Peyer's patch (tissue), 4 donors: ENCODE results near the gene MYO5C. TPM values are rescaled to one million over a fixed set of nuclear protein-coding genes. Genes with fewer than 3 reads are reported as not detected.
A peak's percentile ranks its signal among the peaks of the same experiment; 100 is the strongest.

Source experiments
- DNase-seq, 3 donors: peaks; one replicate each; pipeline ENCODE4 v3.0.0-alpha.2; 2017 to 2019
- H3K27ac ChIP-seq, 4 donors: fragments of 200-600 bp; sonication (generic); one replicate each; pipeline ENCODE4 v1.5.1; 2016 to 2019
- H3K27me3 ChIP-seq, 2 donors: fragments of 200-600 bp; sonication (generic); one replicate each; pipeline ENCODE4 v1.5.1; 2019
- H3K36me3 ChIP-seq, 3 donors: fragments of 200-600 bp; sonication (generic); one replicate each; pipeline ENCODE4 v1.5.1; 2016 to 2019
- H3K4me1 ChIP-seq, 4 donors: fragments of 200-600 bp; sonication (generic); one replicate each; pipeline ENCODE4 v1.5.1; 2016 to 2019
- H3K4me3 ChIP-seq, 4 donors: fragments of 200-600 bp; sonication (generic); 1 replicate in 3 of 4; 2 replicates in 1 of 4; pipeline ENCODE4 v1.5.1; 2016 to 2019; ENCODE audit warnings: mild to moderate bottlenecking in 1 of 4
- H3K9me3 ChIP-seq, 4 donors: fragments of 200-600 bp; sonication (generic); one replicate each; pipeline ENCODE4 v1.5.1; 2016 to 2019; ENCODE audit warnings: mild to moderate bottlenecking in 1 of 4
- CTCF ChIP-seq, 6 experiments: fragments of 450-650 bp in 4 of 6; fragments of 200-600 bp in 2 of 6; sonication (generic) in 1 of 6; IDR thresholded peaks; one replicate each; pipeline ENCODE4 v1.5.1; 2017 to 2019; ENCODE audit warnings: antibody characterized with exemption in 6 of 6, mild to moderate bottlenecking in 3 of 6, moderate library complexity in 1 of 6
- POLR2A ChIP-seq, 2 donors: fragments of 450-650 bp; IDR thresholded peaks; one replicate each; pipeline ENCODE4 v1.5.1; 2017; ENCODE audit warnings: antibody characterized with exemption in 2 of 2, mild to moderate bottlenecking in 2 of 2, moderate library complexity in 2 of 2
- total RNA-seq, 4 donors: library from RNA; depleted of rRNA; stranded (reverse); fragments of >200 nt; gene quantifications; one replicate each; pipeline ENCODE4 v1.1.0, GENCODE V29; 2016

The MYO5C gene
- total RNA-seq, 4 donors from 2014 or later: 29.1 to 60.2 (median 45.4) TPM

GRCh38 chr15:52277575-52277974 is 18.0 kb downstream of the MYO5C start:
- Histone ChIP-seq H3K9me3 (no peaks in the 10 kb centered on the region), H3K4me3 (no peak overlapping the region), H3K36me3 (peaks cover 0 to 18% (median 0%) of the 10 kb centered on the region in 3 donors), H3K4me1 (no peaks in the 10 kb centered on the region), H3K27me3 (no peaks in the 10 kb centered on the region), H3K27ac (no peak overlapping the region)
- no peak for DNase-seq
- TF ChIP-seq CTCF (IDR thresholded peaks at IDR 0.05): no peak
- TF ChIP-seq POLR2A (IDR thresholded peaks at IDR 0.05): no peak

- Histone ChIP-seq H3K27ac (no peak overlapping the region), H3K9me3 (no peaks in the 10 kb centered on the region), H3K36me3 (peaks cover 0 to 18% (median 0%) of the 10 kb centered on the region in 3 donors), H3K27me3 (no peaks in the 10 kb centered on the region), H3K4me1 (no peaks in the 10 kb centered on the region), H3K4me3 (no peak overlapping the region)
- TF ChIP-seq POLR2A (IDR thresholded peaks at IDR 0.05) (no peak), CTCF (IDR thresholded peaks at IDR 0.05) (no peak)
- DNase-seq: no peak
Observed at GRCh38 chr15:52276256-52276770, 19.3 kb downstream of the MYO5C start.

- no peaks in the 10 kb centered on the region for H3K9me3 ChIP-seq
- peaks cover 0 to 14% (median 0%) of the 10 kb centered on the region in 4 donors for H3K4me1 ChIP-seq
- no peak for DNase-seq
- H3K36me3 ChIP-seq: no peaks in the 10 kb centered on the region
- TF ChIP-seq CTCF (IDR thresholded peaks at IDR 0.05) (no peak), POLR2A (IDR thresholded peaks at IDR 0.05) (no peak)
- H3K4me3 ChIP-seq: no peak overlapping the region
- H3K27me3 ChIP-seq: no peaks in the 10 kb centered on the region
- no peak overlapping the region for H3K27ac ChIP-seq
Observed at GRCh38 chr15:52263563-52264282, 31.9 kb downstream of the MYO5C start.

GRCh38 chr15:52262364-52262763 is 33.2 kb downstream of the MYO5C start:
- no peaks in the 10 kb centered on the region for H3K36me3 ChIP-seq
- H3K4me3 ChIP-seq: no peak overlapping the region
- H3K4me1 ChIP-seq: peaks cover 0 to 14% (median 0%) of the 10 kb centered on the region in 4 donors
- H3K27me3 ChIP-seq: no peaks in the 10 kb centered on the region
- no peak for TF ChIP-seq CTCF (IDR thresholded peaks at IDR 0.05)
- TF ChIP-seq POLR2A (IDR thresholded peaks at IDR 0.05): no peak
- no peak for DNase-seq
- no peaks in the 10 kb centered on the region for H3K9me3 ChIP-seq
- peak overlapping the region; percentile 24 to 69 (median 66) for H3K27ac ChIP-seq

GRCh38 chr15:52261498-52262242 is 33.9 kb downstream of the MYO5C start:
- Histone ChIP-seq H3K4me1 (peaks cover 0 to 14% (median 0%) of the 10 kb centered on the region in 4 donors), H3K36me3 (no peaks in the 10 kb centered on the region), H3K4me3 (no peak overlapping the region), H3K27me3 (no peaks in the 10 kb centered on the region), H3K9me3 (no peaks in the 10 kb centered on the region), H3K27ac (peak overlapping the region; percentile 46 to 69 (median 68))
- TF ChIP-seq POLR2A (IDR thresholded peaks at IDR 0.05): no peak
- TF ChIP-seq CTCF (IDR thresholded peaks at IDR 0.05): peak in 2 of 6 experiments; percentile 8 to 13
- DNase-seq: peak in 2 of 3 donors; percentile 69 to 84
